ENCODE results near the gene EDNRB. TPM values are rescaled to one million over a fixed set of nuclear protein-coding genes. Genes with fewer than 3 reads are reported as not detected.

EDNRB gene
- total RNA-seq, 1 donor from 2014 or later = 1.1 TPM

DNA sequence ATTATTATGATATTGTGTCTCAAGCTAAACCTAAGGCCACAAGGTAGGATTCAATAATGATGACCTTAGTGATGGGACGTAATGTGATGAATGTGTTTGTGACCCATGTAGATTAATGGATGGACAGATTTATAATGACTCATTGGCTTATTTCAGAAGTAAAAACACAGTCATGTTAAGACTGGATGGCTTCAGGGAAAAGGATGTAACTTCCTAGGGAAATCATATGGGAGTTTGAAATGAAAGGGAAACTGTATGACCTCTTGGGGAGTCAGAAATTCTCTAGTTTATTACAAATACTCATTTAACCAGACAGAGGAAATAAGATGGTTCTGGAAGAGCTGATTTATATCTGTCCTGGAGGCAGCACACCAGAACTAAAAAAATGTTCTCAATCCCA, 2.9 kb downstream of the EDNRB start:
- no peak for DNase-seq (ENCODE audit: low read depth)
- Histone ChIP-seq H3K4me3 (ENCODE audit: low read depth, low read length) (no peak overlapping the region), H3K27me3 (ENCODE audit: control insufficient read depth, insufficient read depth, low read length) (peaks cover 5% of the 10 kb centered on the region), H3K36me3 (ENCODE audit: control insufficient read depth, insufficient read depth, low read length) (no peaks in the 10 kb centered on the region)
- TF ChIP-seq, protein P1, sequence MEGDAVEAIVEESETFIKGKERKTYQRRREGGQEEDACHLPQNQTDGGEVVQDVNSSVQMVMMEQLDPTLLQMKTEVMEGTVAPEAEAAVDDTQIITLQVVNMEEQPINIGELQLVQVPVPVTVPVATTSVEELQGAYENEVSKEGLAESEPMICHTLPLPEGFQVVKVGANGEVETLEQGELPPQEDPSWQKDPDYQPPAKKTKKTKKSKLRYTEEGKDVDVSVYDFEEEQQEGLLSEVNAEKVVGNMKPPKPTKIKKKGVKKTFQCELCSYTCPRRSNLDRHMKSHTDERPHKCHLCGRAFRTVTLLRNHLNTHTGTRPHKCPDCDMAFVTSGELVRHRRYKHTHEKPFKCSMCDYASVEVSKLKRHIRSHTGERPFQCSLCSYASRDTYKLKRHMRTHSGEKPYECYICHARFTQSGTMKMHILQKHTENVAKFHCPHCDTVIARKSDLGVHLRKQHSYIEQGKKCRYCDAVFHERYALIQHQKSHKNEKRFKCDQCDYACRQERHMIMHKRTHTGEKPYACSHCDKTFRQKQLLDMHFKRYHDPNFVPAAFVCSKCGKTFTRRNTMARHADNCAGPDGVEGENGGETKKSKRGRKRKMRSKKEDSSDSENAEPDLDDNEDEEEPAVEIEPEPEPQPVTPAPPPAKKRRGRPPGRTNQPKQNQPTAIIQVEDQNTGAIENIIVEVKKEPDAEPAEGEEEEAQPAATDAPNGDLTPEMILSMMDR (IDR thresholded peaks at IDR 0.05; ENCODE audit: insufficient read depth, low read length, severe bottlenecking) = no peak
- no peak for FAIRE-seq

DNA sequence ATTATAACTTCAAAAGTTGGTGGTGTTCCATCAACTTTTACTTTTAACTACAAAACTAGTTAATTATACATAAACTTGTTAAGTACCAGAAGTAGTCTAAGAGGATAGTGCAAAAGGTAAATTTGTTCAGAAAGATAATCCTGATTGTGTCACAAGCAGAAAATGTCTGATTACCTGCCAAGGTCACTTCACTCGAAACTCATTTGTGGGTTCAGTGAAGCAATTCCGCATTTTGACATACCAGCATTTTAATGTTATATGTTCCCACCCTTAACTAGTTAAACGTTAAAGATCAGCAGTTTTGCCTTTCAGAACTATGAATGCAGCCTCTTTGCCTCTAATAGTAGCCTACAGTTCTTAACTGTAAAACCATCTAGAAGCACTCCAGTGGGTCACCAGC, 5.6 kb downstream of the EDNRB start:
- H3K36me3 ChIP-seq (ENCODE audit: control insufficient read depth, insufficient read depth, low read length) = no peaks in the 10 kb centered on the region
- DNase-seq (ENCODE audit: low read depth) = no peak
- no peaks in the 10 kb centered on the region for H3K27me3 ChIP-seq (ENCODE audit: control insufficient read depth, insufficient read depth, low read length)
- FAIRE-seq = no peak
- TF ChIP-seq, protein P1 (IDR thresholded peaks at IDR 0.05; ENCODE audit: insufficient read depth, low read length, severe bottlenecking) = no peak
- H3K4me3 ChIP-seq (ENCODE audit: low read depth, low read length) = no peak overlapping the region

DNA sequence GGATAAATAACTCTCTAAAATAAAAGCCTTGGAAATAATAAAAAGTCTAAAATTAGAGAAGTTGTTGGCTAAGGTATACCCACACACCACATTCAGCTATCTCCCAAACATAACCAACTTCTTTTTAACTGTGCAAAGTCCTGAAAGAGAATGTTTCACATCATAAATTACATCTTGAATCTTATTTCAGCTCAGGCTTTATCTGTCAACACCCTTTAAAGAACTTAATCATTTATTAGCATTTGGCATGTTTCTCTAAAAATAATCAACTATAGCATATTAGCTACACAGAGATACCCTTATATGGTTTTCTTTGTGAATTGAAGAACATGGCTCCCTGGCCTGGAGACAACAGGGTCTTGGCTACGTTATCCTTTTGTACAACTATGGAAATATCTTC, 6.9 kb downstream of the EDNRB start:
- TF ChIP-seq, protein P1 (IDR thresholded peaks at IDR 0.05; ENCODE audit: insufficient read depth, low read length, severe bottlenecking) = no peak

DNA sequence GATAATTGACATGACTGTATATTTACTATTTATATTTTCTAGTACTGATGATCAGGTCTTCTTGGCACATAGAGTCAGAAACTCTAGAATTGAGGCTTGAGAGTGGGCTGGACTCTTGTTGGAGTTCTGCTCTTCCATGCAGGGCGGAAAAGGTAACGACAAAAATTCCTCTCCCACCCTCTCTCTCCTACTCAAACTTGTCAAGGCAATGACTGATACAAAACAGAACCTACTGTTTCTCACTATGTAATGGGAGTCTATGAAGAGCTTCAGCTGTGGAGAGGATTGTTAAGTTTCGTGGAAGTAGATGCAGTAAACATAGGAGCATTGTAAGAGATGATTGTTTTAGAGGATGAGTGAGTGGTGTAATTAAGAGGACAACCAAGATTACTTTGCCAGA, 8.8 kb downstream of the EDNRB start:
- Histone ChIP-seq H3K36me3 (ENCODE audit: control insufficient read depth, insufficient read depth, low read length) (no peaks in the 10 kb centered on the region), H3K27me3 (ENCODE audit: control insufficient read depth, insufficient read depth, low read length) (no peaks in the 10 kb centered on the region), H3K4me3 (ENCODE audit: low read depth, low read length) (no peak overlapping the region)
- DNase-seq (ENCODE audit: low read depth) (no peak), FAIRE-seq (no peak)
- TF ChIP-seq, protein P1 (IDR thresholded peaks at IDR 0.05; ENCODE audit: insufficient read depth, low read length, severe bottlenecking) = no peak

More for the DNA sequence above, 6.9 kb downstream of the EDNRB start:
- H3K27me3 ChIP-seq (ENCODE audit: control insufficient read depth, insufficient read depth, low read length) = no peaks in the 10 kb centered on the region
- DNase-seq (ENCODE audit: low read depth) = no peak
- no peak overlapping the region for H3K4me3 ChIP-seq (ENCODE audit: low read depth, low read length)
- H3K36me3 ChIP-seq (ENCODE audit: control insufficient read depth, insufficient read depth, low read length) = no peaks in the 10 kb centered on the region
- FAIRE-seq = no peak

DNA sequence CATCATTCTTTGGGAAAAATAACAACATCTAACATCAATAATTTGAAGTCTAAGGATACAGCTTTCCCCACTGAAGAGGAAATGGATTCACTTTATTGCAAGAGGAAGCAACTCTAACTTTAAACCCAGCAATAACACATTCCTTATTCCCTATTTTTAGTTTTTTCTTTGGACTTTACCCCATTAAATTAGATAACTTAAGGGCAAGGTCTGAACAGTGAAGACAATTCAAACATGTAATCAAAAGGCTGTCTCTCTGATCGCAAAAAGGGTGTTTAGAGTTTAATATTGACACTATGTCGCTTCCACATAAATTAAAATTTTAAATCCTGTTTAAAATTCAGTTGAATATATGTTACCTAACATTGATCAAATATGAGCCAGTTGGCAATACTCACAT, 10.1 kb downstream of the EDNRB start:
- H3K27me3 ChIP-seq (ENCODE audit: control insufficient read depth, insufficient read depth, low read length) = no peaks in the 10 kb centered on the region
- H3K36me3 ChIP-seq (ENCODE audit: control insufficient read depth, insufficient read depth, low read length) = no peaks in the 10 kb centered on the region
- FAIRE-seq (no peak), DNase-seq (ENCODE audit: low read depth) (no peak)
- TF ChIP-seq, protein P1 (IDR thresholded peaks at IDR 0.05; ENCODE audit: insufficient read depth, low read length, severe bottlenecking) = no peak
- no peak overlapping the region for H3K4me3 ChIP-seq (ENCODE audit: low read depth, low read length)

DNA sequence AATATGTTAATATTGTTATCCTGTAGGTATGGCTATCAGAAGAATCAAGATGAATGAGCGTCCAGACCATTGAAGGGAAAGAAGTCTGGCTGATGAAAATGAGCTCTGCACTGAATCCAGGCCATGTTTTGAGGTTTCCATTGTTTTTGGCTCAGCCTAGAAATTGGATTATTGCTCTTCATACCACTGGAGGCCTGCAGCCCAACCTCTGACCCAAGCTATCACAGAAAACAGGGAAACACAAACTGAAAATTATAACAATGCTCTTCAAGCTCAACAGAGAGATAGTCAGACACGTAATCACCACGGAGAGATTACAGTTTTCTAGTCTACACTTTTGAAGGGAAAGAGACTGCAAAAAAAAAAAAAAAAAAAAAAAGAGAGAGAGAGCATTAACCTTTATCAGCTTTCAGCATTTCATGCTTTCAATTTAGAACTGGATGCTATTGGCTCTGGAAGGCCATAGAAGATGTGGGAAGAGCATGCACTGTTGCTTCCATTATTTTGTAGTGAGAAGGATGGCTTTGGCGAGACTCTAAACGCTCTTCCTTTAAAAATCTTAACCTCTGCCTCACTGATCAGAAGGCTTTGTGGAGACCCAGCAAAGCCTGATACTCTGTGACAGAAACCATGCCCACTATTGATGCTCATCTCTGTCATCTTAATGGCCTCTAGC, 10.8 kb downstream of the EDNRB start:
- FAIRE-seq = no peak

More for the DNA sequence above, 10.8 kb downstream of the EDNRB start:
- TF ChIP-seq, protein P1 (IDR thresholded peaks at IDR 0.05; ENCODE audit: insufficient read depth, low read length, severe bottlenecking) = no peak
- H3K27me3 ChIP-seq (ENCODE audit: control insufficient read depth, insufficient read depth, low read length) = no peaks in the 10 kb centered on the region
- no peak overlapping the region for H3K4me3 ChIP-seq (ENCODE audit: low read depth, low read length)
- no peaks in the 10 kb centered on the region for H3K36me3 ChIP-seq (ENCODE audit: control insufficient read depth, insufficient read depth, low read length)
- no peak for DNase-seq (ENCODE audit: low read depth)
